ENCODE results near the gene PRKCG.

GRCh38 chr19:53907690-53908089 is 25.7 kb downstream of the PRKCG start:
- TF ChIP-seq CTCF (IDR thresholded peaks at IDR 0.05) (no peak), POLR2A (IDR thresholded peaks at IDR 0.05) (no peak)

Data from body of pancreas (tissue), 4 donors.